Retinal pigment epithelial cell (primary cell): ENCODE measurements around the gene PPP2R2D.
A peak's percentile ranks its signal among the peaks of the same experiment; 100 is the strongest.

Experiments
- DNase-seq: peaks from one replicate; pipeline ENCODE4 v3.0.0-alpha.2; 2010; ENCODE audit warnings: low read depth
- H3K4me3 ChIP-seq: 2 replicates; pipeline ENCODE4 v1.5.1; 2011; ENCODE audit warnings: mild to moderate bottlenecking, low read length, control low read depth, moderate library complexity
- CTCF ChIP-seq: conservative IDR thresholded peaks from 2 replicates; pipeline ENCODE4 v1.5.1; 2011; ENCODE audit warnings: low read depth, low read length, control low read depth, inconsistent platforms

Gene PPP2R2D

GRCh38 chr10:131890276-131891195 lies 10.3 kb upstream of the PPP2R2D start:
- TF ChIP-seq CTCF = no peak
- H3K4me3 ChIP-seq = no peak overlapping the region
- no peak for DNase-seq

GRCh38 chr10:131891196-131891928 lies 9.4 kb upstream of the PPP2R2D start:
- no peak overlapping the region for H3K4me3 ChIP-seq
- no peak for DNase-seq
- peak; percentile 34 for TF ChIP-seq CTCF

- TF ChIP-seq CTCF = no peak
Measured at GRCh38 chr10:131891929-131892805, 8.6 kb upstream of the PPP2R2D start.

GRCh38 chr10:131892806-131893675 lies 7.8 kb upstream of the PPP2R2D start:
- no peak for TF ChIP-seq CTCF
- no peak overlapping the region for H3K4me3 ChIP-seq
- DNase-seq = no peak

More at GRCh38 chr10:131891929-131892805, 8.6 kb upstream of the PPP2R2D start:
- no peak overlapping the region for H3K4me3 ChIP-seq
- no peak for DNase-seq

- no peak for TF ChIP-seq CTCF
- no peak for DNase-seq
Measured at GRCh38 chr10:131895116-131895515, 5.7 kb upstream of the PPP2R2D start.

GRCh38 chr10:131896403-131896802 lies 4.4 kb upstream of the PPP2R2D start:
- DNase-seq = no peak
- no peak overlapping the region for H3K4me3 ChIP-seq
- no peak for TF ChIP-seq CTCF

More at GRCh38 chr10:131895116-131895515, 5.7 kb upstream of the PPP2R2D start:
- no peak overlapping the region for H3K4me3 ChIP-seq
